ENCODE measurements around the gene SYTL3.

GRCh38 chr6:158780988-158781691 is 131.3 kb downstream of the SYTL3 start:
- TF ChIP-seq CTCF (IDR thresholded peaks at IDR 0.05): no peak
- TF ChIP-seq POLR2A (IDR thresholded peaks at IDR 0.05): no peak
- TF ChIP-seq POLR2AphosphoS5 (IDR thresholded peaks at IDR 0.05): peak in 1 of 3 donors; percentile 79

Measured in stomach (tissue), 4 donors.